Neural cell (in vitro differentiated cells): ENCODE measurements around the gene EHD1.

Experiments used
- CTCF ChIP-seq: fragments of 450-650 bp; IDR thresholded peaks from 2 replicates; pipeline ENCODE4 v1.5.1; 2014; ENCODE audit warnings: antibody characterized with exemption, mild to moderate bottlenecking, moderate library complexity; ENCODE audit not compliant: poor library complexity, severe bottlenecking
- EP300 ChIP-seq: fragments of 450-650 bp; conservative IDR thresholded peaks from 2 replicates; pipeline ENCODE4 v1.6.1; 2014; ENCODE audit warnings: antibody characterized with exemption, mild to moderate bottlenecking, moderate library complexity; ENCODE audit not compliant: poor library complexity, severe bottlenecking
- EZH2 ChIP-seq: fragments of 200-600, 300-800 bp; shearing (Covaris generic), sonication (generic); IDR thresholded peaks from 2 replicates; pipeline ENCODE4 v1.6.1; 2014; ENCODE audit warnings: antibody characterized with exemption, low read length, borderline replicate concordance, mild to moderate bottlenecking; ENCODE audit not compliant: insufficient read depth, poor library complexity, severe bottlenecking
- POLR2AphosphoS5 ChIP-seq: IDR thresholded peaks from 2 replicates; pipeline ENCODE4 v1.6.1; 2012
- REST ChIP-seq: IDR thresholded peaks from 2 replicates; pipeline ENCODE4 v1.6.1; 2012; ENCODE audit warnings: borderline replicate concordance

GRCh38 chr11:64858467-64859263, 19.8 kb downstream of the EHD1 start:
- no peak for TF ChIP-seq CTCF
- TF ChIP-seq EZH2, result no peak
- no peak for TF ChIP-seq REST
- TF ChIP-seq POLR2AphosphoS5, result no peak
- TF ChIP-seq EP300, result no peak
